Activated CD4-positive, CD25-positive, alpha-beta regulatory T cell (primary cell): ENCODE results near the gene LRSAM1.

Experiments
- DNase-seq, 4 experiments: peaks; one replicate each; lab custom pipeline; 2025; lab: John Stamatoyannopoulos, UW

Gene LRSAM1

GRCh38 chr9:127497656-127498290 lies 46.5 kb downstream of the LRSAM1 start:
- DNase-seq = no peak

DNA sequence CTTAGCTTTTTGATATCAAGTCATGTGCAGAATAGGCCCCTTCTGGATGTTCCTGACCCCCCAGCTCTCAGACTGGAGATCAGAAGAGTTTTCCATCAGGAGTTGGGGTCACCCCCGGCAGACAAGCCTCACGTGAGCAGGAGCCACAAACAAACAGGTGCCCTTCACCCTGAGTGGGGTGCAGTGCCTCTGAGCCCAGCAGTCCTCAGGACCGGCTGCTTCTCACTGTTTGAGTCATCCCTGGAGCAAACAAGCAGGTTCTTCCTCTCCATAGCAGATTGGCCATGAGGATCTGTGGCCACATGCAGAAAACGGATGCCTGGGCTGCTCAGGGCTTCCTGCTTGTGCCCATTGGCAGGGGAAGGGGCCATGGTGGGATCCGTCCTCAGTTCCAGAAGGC lies 47.0 kb downstream of the LRSAM1 start:
- DNase-seq = no peak

- no peak for DNase-seq
These were observed 49.1 kb downstream of the LRSAM1 start for GRCh38 chr9:127500399-127500798.

GRCh38 chr9:127500862-127501261 lies 49.6 kb downstream of the LRSAM1 start:
- DNase-seq = no peak

DNA sequence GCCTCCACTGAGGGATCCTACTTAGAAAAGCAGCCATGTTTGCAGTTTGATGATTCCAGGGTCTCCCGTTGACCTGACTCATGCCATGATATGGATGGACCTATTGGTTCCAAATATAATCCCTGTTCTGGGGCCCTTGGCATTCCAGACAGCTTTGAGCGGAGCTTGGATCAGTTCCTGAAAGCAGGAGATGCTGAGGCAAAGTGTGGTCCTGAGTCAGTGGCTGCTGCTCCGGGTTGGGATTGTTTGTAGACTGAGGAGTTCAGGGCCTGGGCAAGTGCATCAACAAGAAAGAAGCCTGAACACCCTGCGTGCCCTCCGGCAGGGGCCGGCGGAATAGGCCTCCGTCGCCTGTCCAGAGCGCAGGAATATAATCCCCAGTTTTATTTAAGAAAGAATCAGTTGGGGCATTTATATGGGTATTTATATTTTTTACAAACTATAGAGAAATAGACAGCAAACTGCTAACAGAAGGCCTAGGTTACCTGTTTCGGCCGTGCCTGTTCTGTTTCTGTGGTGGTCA lies 50.6 kb downstream of the LRSAM1 start:
- DNase-seq = no peak

- DNase-seq = no peak
These were observed 51.5 kb downstream of the LRSAM1 start for GRCh38 chr9:127502706-127503378.

GRCh38 chr9:127503379-127503921 lies 52.1 kb downstream of the LRSAM1 start:
- DNase-seq = no peak

DNA sequence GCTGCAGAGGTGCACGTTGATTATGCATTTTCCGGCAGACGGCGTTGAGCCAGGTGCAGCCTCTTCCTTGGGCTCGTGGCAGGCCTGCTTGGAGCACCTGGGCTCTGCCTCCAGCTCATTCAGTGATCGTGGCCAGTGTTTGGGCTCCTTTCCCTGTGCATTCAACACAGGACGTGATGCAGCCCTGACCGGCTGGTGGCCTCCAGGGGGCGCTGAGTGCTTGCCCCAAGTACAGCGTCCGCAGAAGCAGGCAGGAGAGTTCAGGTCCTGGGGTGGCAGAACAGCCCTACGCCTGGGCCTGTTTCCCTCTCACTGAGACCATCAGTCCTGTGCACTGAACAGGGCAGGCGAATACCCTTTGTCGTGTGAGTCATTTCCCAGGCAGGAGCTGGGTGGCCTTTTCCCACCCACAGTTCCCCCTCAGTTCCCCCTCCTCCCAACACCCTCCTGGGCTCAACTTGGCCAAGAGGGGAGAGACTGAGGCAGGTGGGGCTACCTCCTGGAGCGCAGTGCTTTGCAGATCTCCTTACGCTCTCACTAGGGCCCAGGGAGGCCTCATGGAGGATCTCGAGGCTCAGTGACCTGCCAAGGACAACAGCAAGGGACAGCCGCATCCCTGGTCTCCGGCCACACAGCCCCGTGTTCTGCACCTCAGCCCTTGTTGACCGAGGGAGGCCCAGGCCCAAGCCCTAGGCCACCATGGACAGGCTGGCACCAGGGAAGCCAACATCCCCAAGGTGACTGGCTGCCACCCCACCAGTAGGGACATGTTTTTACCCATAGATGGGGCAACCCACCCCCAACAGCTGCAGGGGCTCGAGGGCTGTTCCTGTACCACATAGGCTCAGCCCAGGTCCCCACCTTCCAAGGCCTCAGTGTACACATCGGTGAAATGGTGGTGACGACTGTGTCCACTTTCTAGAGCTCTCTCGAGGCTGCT lies 52.9 kb downstream of the LRSAM1 start:
- DNase-seq = peak; percentile 57 to 69 (median 64)

GRCh38 chr9:127504887-127505251 lies 53.6 kb downstream of the LRSAM1 start:
- DNase-seq = no peak

DNA sequence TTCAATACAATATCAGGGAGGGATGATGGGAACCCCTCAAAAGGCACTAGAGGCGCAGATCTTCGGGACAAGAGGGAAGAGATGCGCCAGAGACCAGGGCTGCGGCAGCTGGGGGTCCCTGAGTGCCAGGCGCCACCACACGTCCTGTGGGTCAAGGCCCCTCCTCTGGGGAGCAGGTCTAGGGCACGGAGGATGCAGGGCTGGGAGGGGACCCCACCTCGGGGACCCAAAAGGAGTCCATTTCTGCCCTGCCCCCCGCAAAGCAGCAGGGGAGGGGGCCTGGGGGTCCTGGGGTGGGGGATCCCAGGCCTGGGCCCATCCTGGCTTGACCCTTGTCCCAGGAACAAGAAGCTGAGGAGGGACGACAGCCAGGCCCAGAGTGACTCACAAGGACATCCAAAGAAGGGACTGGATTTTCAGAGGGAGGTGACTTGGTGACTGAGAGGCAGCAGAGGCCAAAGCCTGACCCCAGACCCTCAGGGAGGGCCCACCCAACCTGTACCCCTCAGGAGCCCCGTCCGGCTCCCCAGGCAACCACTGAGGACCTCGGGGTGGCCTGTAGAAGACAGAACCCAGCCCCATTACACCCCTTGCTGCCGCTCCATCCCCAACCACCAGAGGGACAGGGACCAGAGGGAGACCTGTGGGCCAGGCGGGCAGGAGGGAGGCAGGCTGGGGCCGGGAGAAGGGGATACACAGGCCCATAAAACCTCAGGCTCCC lies 54.2 kb downstream of the LRSAM1 start:
- peak in 1 of 4 experiments; percentile 10 for DNase-seq

- no peak for DNase-seq
These were observed 55.0 kb downstream of the LRSAM1 start for GRCh38 chr9:127506117-127506813.

DNA sequence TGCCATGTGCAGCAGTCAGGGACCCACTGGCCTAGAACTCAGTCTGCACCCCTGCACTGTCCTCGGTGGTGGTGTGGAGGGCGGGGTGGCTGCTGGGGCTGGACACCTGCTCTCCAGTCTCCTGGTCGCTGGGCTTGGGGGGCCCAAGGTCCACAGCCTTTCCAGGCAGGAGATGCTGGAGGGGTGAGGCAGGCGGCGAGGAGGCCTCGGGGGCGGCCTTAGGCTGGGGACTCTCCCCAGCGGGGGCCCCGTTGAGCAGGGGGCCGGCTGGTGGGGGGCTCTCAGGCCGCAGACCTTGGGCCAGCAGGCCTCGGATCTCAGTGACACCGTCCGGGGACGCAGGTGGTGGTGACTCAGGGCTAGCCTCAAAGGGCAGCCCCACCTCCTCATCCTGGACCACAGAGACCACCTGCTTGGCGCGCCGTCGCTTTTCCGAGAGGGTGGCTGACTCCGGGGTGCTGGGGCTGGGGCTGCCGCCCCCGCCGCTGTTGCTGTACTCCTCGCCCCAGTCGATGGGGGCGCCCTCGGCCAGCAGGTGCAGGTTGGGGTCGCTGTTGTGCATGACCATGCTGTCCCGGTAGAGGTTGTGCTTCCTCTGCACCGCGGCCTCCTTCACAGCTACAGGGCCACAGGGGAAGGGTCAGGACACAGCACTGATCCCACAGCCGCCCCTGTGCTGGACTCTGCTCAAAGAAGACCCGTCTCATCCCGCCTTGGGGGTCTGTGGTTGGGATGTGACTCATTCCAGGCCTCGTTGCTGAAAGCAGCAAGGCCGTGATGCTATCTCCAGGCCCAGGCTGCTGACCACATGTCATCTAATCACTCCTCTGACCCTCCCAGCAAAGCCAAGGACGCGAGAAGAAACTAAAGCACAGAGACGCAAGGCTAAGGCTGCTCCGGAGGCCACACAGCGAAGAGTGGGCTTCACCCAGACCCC lies 55.8 kb downstream of the LRSAM1 start:
- DNase-seq = no peak

GRCh38 chr9:127507751-127508648 lies 56.7 kb downstream of the LRSAM1 start:
- DNase-seq = no peak

GRCh38 chr9:127508901-127509260 lies 57.6 kb downstream of the LRSAM1 start:
- DNase-seq = no peak

DNA sequence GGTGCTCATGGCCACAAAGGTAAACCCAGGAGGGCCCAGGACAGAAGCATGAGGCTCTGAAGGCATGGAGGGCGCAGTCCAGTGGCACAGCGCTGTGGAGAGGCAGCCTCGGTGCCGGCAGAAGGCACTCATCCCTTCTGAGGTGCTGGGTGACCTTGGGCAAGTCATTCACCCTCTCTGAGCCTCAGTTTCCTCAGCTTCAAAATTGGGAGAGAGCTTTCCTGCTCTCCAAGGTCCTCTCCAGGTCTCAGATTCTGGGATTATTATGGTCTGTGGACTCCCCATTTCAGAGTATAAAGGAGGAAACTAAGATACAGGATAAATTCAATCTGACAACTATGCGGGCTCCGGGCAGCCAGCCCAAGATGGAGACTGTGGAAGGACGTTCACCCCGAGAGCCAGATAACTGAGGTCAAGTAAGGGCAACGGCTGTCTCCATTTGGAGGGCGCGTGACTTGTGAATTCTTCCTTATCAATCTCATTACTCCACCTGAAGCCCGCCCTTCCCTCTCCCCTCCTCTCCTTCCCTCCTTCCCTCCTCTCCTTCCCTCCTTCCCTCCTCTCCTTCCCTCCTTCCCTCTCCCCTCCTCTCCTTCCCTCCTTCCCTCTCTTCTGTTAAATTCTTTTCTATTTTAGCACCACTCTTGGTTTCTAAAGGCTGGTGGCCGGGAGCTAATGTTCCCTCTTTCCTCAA lies 58.1 kb downstream of the LRSAM1 start:
- no peak for DNase-seq

GRCh38 chr9:127509955-127510299 lies 58.6 kb downstream of the LRSAM1 start:
- DNase-seq = no peak

GRCh38 chr9:127514468-127514867 lies 63.2 kb downstream of the LRSAM1 start:
- no peak for DNase-seq

DNA sequence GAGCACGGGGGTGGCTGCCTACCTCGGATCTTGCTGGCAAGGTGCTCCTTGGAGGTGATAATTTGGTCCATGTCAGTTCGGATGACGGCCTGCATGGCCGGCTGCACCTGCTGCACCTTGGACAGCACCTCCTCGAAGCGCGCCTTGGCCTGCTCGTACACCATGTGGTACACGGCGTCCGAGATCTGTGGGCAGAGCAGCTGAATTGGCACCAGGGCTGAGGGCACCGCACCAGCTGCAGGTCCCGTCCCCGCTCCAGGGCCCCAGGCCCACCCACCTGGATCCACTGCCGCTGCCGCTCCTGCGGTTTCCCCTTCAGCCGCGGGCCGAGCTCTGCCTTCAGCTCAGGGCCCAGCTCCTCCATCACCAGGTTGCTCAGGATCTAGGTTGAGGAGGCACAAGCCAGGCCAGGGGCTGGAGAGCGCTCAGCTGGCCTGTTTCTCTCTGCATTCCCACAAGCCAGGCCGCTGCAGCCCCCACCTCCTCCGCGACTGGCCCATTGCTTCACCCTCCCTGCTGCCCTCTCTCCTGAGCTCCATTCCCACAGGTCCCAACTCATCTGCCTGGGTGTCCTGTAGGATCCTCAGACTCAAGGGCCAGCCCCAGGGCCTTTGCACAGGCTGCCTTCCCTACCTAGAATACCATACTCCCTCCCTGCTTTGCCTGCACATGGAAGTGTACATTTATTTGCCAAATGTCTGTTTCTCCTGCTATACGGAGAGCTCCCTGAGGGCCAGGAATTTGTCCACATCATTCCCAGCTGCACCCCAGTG lies 65.7 kb downstream of the LRSAM1 start:
- no peak for DNase-seq
